WTC11 (cell line): ENCODE data around the gene PBX3. TPM values are rescaled to one million over a fixed set of nuclear protein-coding genes. Genes with fewer than 3 reads are reported as not detected.

Experiments used
- ATAC-seq: fragments of 200-7000 bp; cut with Tn5 transposase; 2 replicates; pipeline ENCODE4 v1.10.0; 2021; ENCODE audit warnings: mild to moderate bottlenecking, moderate library complexity
- CTCF ChIA-PET: fragments of 300-600 bp; sonication (Branson Sonifier 250); formaldehyde crosslinking; loops from one replicate; lab custom pipeline; 2021; ENCODE audit warnings: antibody characterized with exemption; lab: Charles Lee
- POLR2A ChIA-PET: fragments of 350-600 bp; sonication (Branson Sonifier 250); formaldehyde crosslinking; loops from one replicate; lab custom pipeline; 2021; ENCODE audit warnings: antibody characterized with exemption; lab: Charles Lee
- DNase-seq: peaks from one replicate; pipeline ENCODE4 v3.0.0; 2021; ENCODE audit warnings: low spot score
- H3K27ac Mint-ChIP-seq: 2 replicates; pipeline ENCODE4 v1.8.0; 2021; ENCODE audit warnings: mixed read lengths
- H3K27me3 Mint-ChIP-seq: 2 replicates; pipeline ENCODE4 v1.8.0; 2021; ENCODE audit warnings: low read depth, mild to moderate bottlenecking, moderate library complexity, mixed read lengths
- H3K36me3 Mint-ChIP-seq: 2 replicates; pipeline ENCODE4 v1.8.0; 2021; ENCODE audit warnings: mixed read lengths
- H3K4me1 Mint-ChIP-seq: 2 replicates; pipeline ENCODE4 v1.8.0; 2022; ENCODE audit warnings: mixed read lengths
- H3K4me3 Mint-ChIP-seq: 2 replicates; pipeline ENCODE4 v1.8.0; 2021; ENCODE audit warnings: mild to moderate bottlenecking, moderate library complexity, mixed read lengths
- H3K9me3 Mint-ChIP-seq: 2 replicates; pipeline ENCODE4 v1.8.0; 2021; ENCODE audit warnings: mixed read lengths
- AFF4 ChIP-seq: sonication (generic); formaldehyde crosslinking; IDR thresholded peaks from 2 replicates; pipeline ENCODE4 v1.8.1; 2023; ENCODE audit warnings: mild to moderate bottlenecking, missing genetic modification reagents, borderline replicate concordance
- AR ChIP-seq: fragments of 250-450 bp; sonication (Bioruptor Pico); IDR thresholded peaks from 2 replicates; pipeline ENCODE4 v1.9.0; 2021; ENCODE audit warnings: mild to moderate bottlenecking
- ATF3 ChIP-seq: sonication (generic); formaldehyde crosslinking; conservative IDR thresholded peaks from 2 replicates; pipeline ENCODE4 v1.8.1; 2022; ENCODE audit warnings: mild to moderate bottlenecking, missing genetic modification reagents
- ATF6 ChIP-seq: sonication (generic); formaldehyde crosslinking; IDR thresholded peaks from 2 replicates; pipeline ENCODE4 v1.8.1; 2023; ENCODE audit warnings: mild to moderate bottlenecking, missing genetic modification reagents
- CDX4 ChIP-seq: fragments of 250-450 bp; sonication (Bioruptor Pico); IDR thresholded peaks from 2 replicates; pipeline ENCODE4 v1.9.0; 2021; ENCODE audit warnings: moderate library complexity, mild to moderate bottlenecking, inconsistent platforms, borderline replicate concordance
- FOXJ3 ChIP-seq: sonication (generic); formaldehyde crosslinking; IDR thresholded peaks from 2 replicates; pipeline ENCODE4 v1.9.0; 2021; ENCODE audit warnings: missing genetic modification reagents, mild to moderate bottlenecking, borderline replicate concordance
- GABPB1 ChIP-seq: sonication (generic); formaldehyde crosslinking; IDR thresholded peaks from 2 replicates; pipeline ENCODE4 v1.8.1; 2023; ENCODE audit warnings: mild to moderate bottlenecking, missing genetic modification reagents
- GRHL2 ChIP-seq: fragments of 250-450 bp; sonication (Bioruptor Pico); IDR thresholded peaks from 2 replicates; pipeline ENCODE4 v1.8.0; 2022; ENCODE audit warnings: mild to moderate bottlenecking, moderate library complexity; ENCODE audit not compliant: insufficient replicate concordance, severe bottlenecking
- JAZF1 ChIP-seq: fragments of 250-450 bp; sonication (Bioruptor Pico); IDR thresholded peaks from 2 replicates; pipeline ENCODE4 v1.9.0; 2021; ENCODE audit warnings: moderate library complexity, mild to moderate bottlenecking, inconsistent platforms
- KAT7 ChIP-seq: sonication (generic); formaldehyde crosslinking; IDR thresholded peaks from 2 replicates; pipeline ENCODE4 v1.8.1; 2023; ENCODE audit warnings: missing genetic modification reagents, mild to moderate bottlenecking, borderline replicate concordance
- NFYB ChIP-seq: sonication (generic); formaldehyde crosslinking; conservative IDR thresholded peaks from 2 replicates; pipeline ENCODE4 v1.8.0; 2022; ENCODE audit warnings: low read depth, missing genetic modification reagents
- NR1H2 ChIP-seq: sonication (generic); formaldehyde crosslinking; IDR thresholded peaks from 2 replicates; pipeline ENCODE4 v1.9.0; 2021; ENCODE audit warnings: mild to moderate bottlenecking, moderate library complexity, missing genetic modification reagents
- NR3C1 ChIP-seq: sonication (generic); formaldehyde crosslinking; conservative IDR thresholded peaks from 2 replicates; pipeline ENCODE4 v1.8.1; 2023; ENCODE audit warnings: low read depth, mild to moderate bottlenecking, missing genetic modification reagents
- OVOL2 ChIP-seq: fragments of 250-450 bp; sonication (Bioruptor Pico); IDR thresholded peaks from 2 replicates; pipeline ENCODE4 v1.9.0; 2021; ENCODE audit warnings: mild to moderate bottlenecking, borderline replicate concordance
- SOX15 ChIP-seq: fragments of 250-450 bp; sonication (Bioruptor Pico); IDR thresholded peaks from 2 replicates; pipeline ENCODE4 v1.9.0; 2021; ENCODE audit warnings: mild to moderate bottlenecking
- TP53 ChIP-seq: sonication (generic); formaldehyde crosslinking; IDR thresholded peaks from 2 replicates; pipeline ENCODE4 v1.8.1; 2023; ENCODE audit warnings: mild to moderate bottlenecking, missing genetic modification reagents
- ZNF121 ChIP-seq: sonication (generic); formaldehyde crosslinking; IDR thresholded peaks from 2 replicates; pipeline ENCODE4 v1.8.0; 2023; ENCODE audit warnings: missing genetic modification reagents
- ZNF317 ChIP-seq: sonication (generic); formaldehyde crosslinking; IDR thresholded peaks from 2 replicates; pipeline ENCODE4 v1.8.1; 2023; ENCODE audit warnings: low read depth, mild to moderate bottlenecking, moderate library complexity, missing genetic modification reagents, borderline replicate concordance
- ZNF416 ChIP-seq: fragments of 250-450 bp; sonication (Bioruptor Pico); IDR thresholded peaks from 2 replicates; pipeline ENCODE4 v1.9.0; 2021; ENCODE audit warnings: mild to moderate bottlenecking, inconsistent platforms
- ZNF671 ChIP-seq: fragments of 250-450 bp; sonication (Bioruptor Pico); IDR thresholded peaks from 2 replicates; pipeline ENCODE4 v1.8.0; 2021; ENCODE audit warnings: mild to moderate bottlenecking
- total RNA-seq: library from RNA; stranded (reverse); gene quantifications from 3 replicates; pipeline ENCODE4 v1.2.3, GENCODE V29; 2021
- TF ChIP-seq, protein P1 (sequence below): sonication (generic); formaldehyde crosslinking; IDR thresholded peaks from 2 replicates; pipeline ENCODE4 v1.8.1; 2022; ENCODE audit warnings: low read depth, mild to moderate bottlenecking, moderate library complexity, missing genetic modification reagents, borderline replicate concordance

Gene PBX3
- total RNA-seq, 1 experiment from 2014 or later = 48.5 TPM

DNA sequence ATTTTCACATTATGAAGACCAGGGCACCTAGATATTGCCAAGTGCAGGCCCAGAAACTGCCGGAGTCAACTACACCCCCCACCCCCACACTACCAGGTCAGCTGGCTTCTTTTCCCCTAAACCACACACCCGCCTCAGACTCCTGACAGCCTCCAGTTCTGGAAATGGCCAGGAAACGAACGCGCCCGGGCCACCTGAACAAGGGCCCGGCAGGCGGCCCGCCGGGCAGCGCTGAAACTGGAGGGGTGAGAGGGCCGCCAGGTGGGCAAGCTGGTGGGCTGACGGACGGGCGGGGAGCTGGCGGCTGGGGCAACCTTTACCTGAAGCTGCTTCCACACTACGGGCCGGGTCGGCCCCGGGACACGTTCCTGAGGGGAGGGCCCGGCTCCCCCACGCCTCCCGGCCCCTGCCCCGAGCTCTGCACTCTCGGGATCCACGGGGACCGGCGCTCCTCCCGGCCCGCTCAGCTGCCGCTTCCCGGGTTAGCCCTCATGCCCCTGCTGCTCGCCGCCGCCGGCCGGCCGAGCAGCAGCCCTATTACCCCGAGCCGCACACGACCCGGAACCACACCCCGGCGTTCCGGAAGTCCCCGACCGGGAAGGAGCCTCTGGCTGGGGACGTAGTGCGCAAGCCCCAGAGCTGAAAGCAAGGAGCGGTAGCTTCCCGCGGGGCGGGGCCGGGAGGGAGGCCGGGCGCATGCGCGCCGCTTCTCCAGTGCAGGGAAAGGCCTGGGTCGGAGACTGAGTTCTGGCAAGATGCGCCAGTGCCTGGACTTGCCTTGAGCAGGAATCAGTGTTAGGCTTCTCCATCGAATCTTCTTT lies 40.3 kb upstream of the PBX3 start, which contains the start of gene MAPKAP1 (continued):
- TF ChIP-seq AFF4 (CRISPR knock-in tag) (no peak), GABPB1 (CRISPR knock-in tag) (peak; percentile 57), FOXJ3 (CRISPR knock-in tag) (no peak), GRHL2 (CRISPR knock-in tag) (no peak), NR1H2 (CRISPR knock-in tag) (no peak), JAZF1 (CRISPR knock-in tag) (no peak), ATF3 (CRISPR knock-in tag) (no peak), AR (CRISPR knock-in tag) (no peak), ZNF416 (CRISPR knock-in tag) (peak; percentile 64; the same call in 1 of the 2 replicates), OVOL2 (CRISPR knock-in tag) (no peak), TP53 (CRISPR knock-in tag) (no peak), KAT7 (CRISPR knock-in tag) (peak; percentile 78; the same call in 1 of the 2 replicates), NFYB (CRISPR knock-in tag) (no peak), SOX15 (CRISPR knock-in tag) (no peak)
- TF ChIP-seq, protein P1, sequence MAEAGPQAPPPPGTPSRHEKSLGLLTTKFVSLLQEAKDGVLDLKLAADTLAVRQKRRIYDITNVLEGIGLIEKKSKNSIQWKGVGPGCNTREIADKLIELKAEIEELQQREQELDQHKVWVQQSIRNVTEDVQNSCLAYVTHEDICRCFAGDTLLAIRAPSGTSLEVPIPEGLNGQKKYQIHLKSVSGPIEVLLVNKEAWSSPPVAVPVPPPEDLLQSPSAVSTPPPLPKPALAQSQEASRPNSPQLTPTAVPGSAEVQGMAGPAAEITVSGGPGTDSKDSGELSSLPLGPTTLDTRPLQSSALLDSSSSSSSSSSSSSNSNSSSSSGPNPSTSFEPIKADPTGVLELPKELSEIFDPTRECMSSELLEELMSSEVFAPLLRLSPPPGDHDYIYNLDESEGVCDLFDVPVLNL (CRISPR knock-in tag) = no peak

- ATAC-seq (no peak), DNase-seq (no peak)
- H3K9me3 Mint-ChIP-seq = no peaks in the 10 kb centered on the region
- no peaks in the 10 kb centered on the region for H3K27me3 Mint-ChIP-seq
- POLR2A ChIA-PET = interaction anchor here (1.0 to 1.3 kb wide), 4 partner anchors 10 to 169 kb away, joined by 3 to 5 read pairs (median 3); no protein-coding TSS in a partner anchor
- CTCF ChIA-PET = interaction anchor here (0.9 to 1.7 kb wide), 6 partner anchors 11 to 850 kb away, joined by 3 to 5 read pairs (median 3); no protein-coding TSS in a partner anchor
- H3K36me3 Mint-ChIP-seq = no peaks in the 10 kb centered on the region; the same call in 1 of the 2 replicates
- H3K4me3 Mint-ChIP-seq = peak overlapping the region; percentile 78
- peak overlapping the region; percentile 74 for H3K27ac Mint-ChIP-seq
- peaks cover 38% of the 10 kb centered on the region for H3K4me1 Mint-ChIP-seq
- TF ChIP-seq AR (CRISPR knock-in tag) (no peak), CDX4 (no peak), NR3C1 (no peak), ATF6 (no peak), ZNF317 (CRISPR knock-in tag) (no peak), ZNF416 (CRISPR knock-in tag) (no peak), ZNF121 (CRISPR knock-in tag) (no peak), ZNF671 (no peak)
Measured at GRCh38 chr9:125707472-125707804, 39.7 kb upstream of the PBX3 start.
